Measurements from ENCODE around the gene TEX11.

Gene TEX11

GRCh38 chrX:70497026-70497425 is 411.5 kb downstream of the TEX11 start:
- Histone ChIP-seq H3K4me1 (ENCODE audit: insufficient read depth, low read length) (no peaks in the 10 kb centered on the region), H3K4me3 (ENCODE audit: low read length) (no peak overlapping the region), H3K9me3 (ENCODE audit: low read length) (no peaks in the 10 kb centered on the region), H3K27me3 (ENCODE audit: insufficient read depth, low read length) (no peaks in the 10 kb centered on the region), H3K36me3 (ENCODE audit: insufficient read depth, low read length) (peaks cover 74% of the 10 kb centered on the region), H2AFZ (ENCODE audit: low read depth, low read length) (no peak overlapping the region)

GRCh38 chrX:70496491-70496890 is 412.0 kb downstream of the TEX11 start:
- Histone ChIP-seq H3K4me1 (ENCODE audit: insufficient read depth, low read length) (no peaks in the 10 kb centered on the region), H3K9me3 (ENCODE audit: low read length) (no peaks in the 10 kb centered on the region), H3K36me3 (ENCODE audit: insufficient read depth, low read length) (peaks cover 75% of the 10 kb centered on the region), H3K4me3 (ENCODE audit: low read length) (no peak overlapping the region), H2AFZ (ENCODE audit: low read depth, low read length) (no peak overlapping the region), H3K27me3 (ENCODE audit: insufficient read depth, low read length) (no peaks in the 10 kb centered on the region)

GRCh38 chrX:70494441-70494840 is 414.1 kb downstream of the TEX11 start:
- H3K36me3 ChIP-seq (ENCODE audit: insufficient read depth, low read length) = peaks cover 62% of the 10 kb centered on the region
- no peaks in the 10 kb centered on the region for H3K4me1 ChIP-seq (ENCODE audit: insufficient read depth, low read length)

GRCh38 chrX:70488856-70489255 is 419.7 kb downstream of the TEX11 start:
- Histone ChIP-seq H3K9me3 (ENCODE audit: low read length) (no peaks in the 10 kb centered on the region), H3K27me3 (ENCODE audit: insufficient read depth, low read length) (no peaks in the 10 kb centered on the region), H3K36me3 (ENCODE audit: insufficient read depth, low read length) (peaks cover 45% of the 10 kb centered on the region), H2AFZ (ENCODE audit: low read depth, low read length) (no peak overlapping the region), H3K4me1 (ENCODE audit: insufficient read depth, low read length) (no peaks in the 10 kb centered on the region), H3K4me3 (ENCODE audit: low read length) (no peak overlapping the region)

More at GRCh38 chrX:70494441-70494840, 414.1 kb downstream of the TEX11 start:
- no peak overlapping the region for H3K4me3 ChIP-seq (ENCODE audit: low read length)
- no peak overlapping the region for H2AFZ ChIP-seq (ENCODE audit: low read depth, low read length)
- no peaks in the 10 kb centered on the region for H3K9me3 ChIP-seq (ENCODE audit: low read length)
- no peaks in the 10 kb centered on the region for H3K27me3 ChIP-seq (ENCODE audit: insufficient read depth, low read length)

GRCh38 chrX:70485466-70485865 is 423.0 kb downstream of the TEX11 start:
- no peak overlapping the region for H2AFZ ChIP-seq (ENCODE audit: low read depth, low read length)
- H3K4me3 ChIP-seq (ENCODE audit: low read length) = no peak overlapping the region
- no peaks in the 10 kb centered on the region for H3K27me3 ChIP-seq (ENCODE audit: insufficient read depth, low read length)
- no peaks in the 10 kb centered on the region for H3K4me1 ChIP-seq (ENCODE audit: insufficient read depth, low read length)
- H3K9me3 ChIP-seq (ENCODE audit: low read length) = no peaks in the 10 kb centered on the region
- H3K36me3 ChIP-seq (ENCODE audit: insufficient read depth, low read length) = peaks cover 39% of the 10 kb centered on the region

DNA sequence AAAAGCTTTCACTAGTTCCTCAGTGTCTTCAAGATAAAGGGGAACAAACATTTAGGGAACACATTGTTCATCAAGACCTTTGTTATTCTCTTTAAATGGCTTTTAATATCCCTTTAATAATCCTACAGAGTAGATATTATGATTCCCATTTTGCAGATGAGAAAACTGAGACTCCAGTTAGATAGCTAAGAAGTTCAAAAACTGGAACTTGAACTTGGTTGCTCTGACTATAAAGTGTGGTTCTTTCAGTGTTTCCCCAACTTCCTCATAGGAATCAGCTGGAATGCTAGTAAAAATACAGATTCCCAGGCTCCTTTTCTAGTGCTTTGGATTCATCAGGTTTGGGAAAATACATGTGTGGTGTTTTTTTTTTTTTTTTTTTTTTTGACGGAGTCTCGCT is 426.2 kb downstream of the TEX11 start:
- Histone ChIP-seq H3K9me3 (ENCODE audit: low read length) (no peaks in the 10 kb centered on the region), H3K4me3 (ENCODE audit: low read length) (no peak overlapping the region), H3K4me1 (ENCODE audit: insufficient read depth, low read length) (peaks cover 10% of the 10 kb centered on the region), H3K36me3 (ENCODE audit: insufficient read depth, low read length) (peaks cover 40% of the 10 kb centered on the region), H3K27me3 (ENCODE audit: insufficient read depth, low read length) (no peaks in the 10 kb centered on the region), H2AFZ (ENCODE audit: low read depth, low read length) (no peak overlapping the region)

DNA sequence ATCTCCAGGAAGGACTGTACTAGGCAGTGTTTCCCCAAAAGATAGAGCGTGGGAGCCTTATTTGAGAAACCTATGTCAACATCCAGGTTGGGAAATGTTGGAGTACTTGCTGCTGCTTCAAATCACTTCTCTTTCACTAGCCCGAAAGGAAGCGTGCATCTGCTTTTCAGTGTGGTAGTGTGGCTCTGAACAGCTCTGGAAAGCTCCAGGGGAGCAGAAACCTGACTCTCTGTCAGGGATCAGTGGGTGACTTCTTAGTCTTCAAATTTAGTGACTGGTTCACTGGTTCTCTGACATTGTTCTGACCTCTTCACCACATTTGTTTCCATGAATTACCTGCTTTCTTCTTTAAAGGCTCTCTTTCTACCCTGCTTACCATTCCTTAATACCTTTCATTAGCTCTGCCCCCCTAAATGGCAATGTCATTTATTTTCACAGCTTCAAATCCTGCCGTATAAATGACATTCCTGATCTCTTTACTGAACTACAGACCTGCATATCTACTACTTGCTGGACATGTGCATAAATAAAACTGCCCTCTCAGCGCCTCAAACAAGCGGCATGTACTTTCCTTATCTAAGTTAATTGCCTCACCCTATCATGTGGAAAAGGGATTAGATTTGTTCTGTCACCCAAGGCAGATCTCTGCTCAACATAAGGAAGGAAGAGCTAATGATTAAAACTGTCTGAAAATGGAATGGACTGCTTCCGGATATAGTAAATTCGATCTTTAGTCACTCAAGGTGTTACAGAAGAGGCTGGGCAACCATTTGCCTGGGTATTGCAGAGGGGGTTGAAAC is 426.8 kb downstream of the TEX11 start:
- Histone ChIP-seq H3K4me3 (ENCODE audit: low read length) (no peak overlapping the region), H3K9me3 (ENCODE audit: low read length) (no peaks in the 10 kb centered on the region), H2AFZ (ENCODE audit: low read depth, low read length) (no peak overlapping the region), H3K27me3 (ENCODE audit: insufficient read depth, low read length) (no peaks in the 10 kb centered on the region), H3K4me1 (ENCODE audit: insufficient read depth, low read length) (peaks cover 17% of the 10 kb centered on the region), H3K36me3 (ENCODE audit: insufficient read depth, low read length) (peaks cover 36% of the 10 kb centered on the region)

DNA sequence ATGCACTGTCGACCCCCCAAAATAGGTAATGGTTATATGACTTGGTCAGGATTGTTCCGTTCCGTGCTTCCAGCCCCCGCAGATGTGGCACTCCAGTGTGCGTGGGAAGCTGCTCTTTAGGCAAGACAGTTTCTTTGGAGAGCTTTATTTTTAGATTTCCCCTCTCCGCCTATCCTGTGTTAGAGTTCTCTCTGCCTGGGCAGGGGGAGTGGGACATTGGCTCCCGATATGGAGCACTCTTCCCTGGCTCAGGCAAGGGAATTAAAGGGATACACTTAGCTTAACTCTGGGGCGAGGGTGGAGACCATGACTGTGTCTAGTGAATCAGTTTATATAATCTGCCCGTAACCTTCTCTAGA is 427.9 kb downstream of the TEX11 start:
- Histone ChIP-seq H3K4me1 (ENCODE audit: insufficient read depth, low read length) (peaks cover 18% of the 10 kb centered on the region), H3K9me3 (ENCODE audit: low read length) (no peaks in the 10 kb centered on the region), H3K36me3 (ENCODE audit: insufficient read depth, low read length) (peaks cover 32% of the 10 kb centered on the region), H3K4me3 (ENCODE audit: low read length) (no peak overlapping the region), H3K27me3 (ENCODE audit: insufficient read depth, low read length) (no peaks in the 10 kb centered on the region), H2AFZ (ENCODE audit: low read depth, low read length) (no peak overlapping the region)

DNA sequence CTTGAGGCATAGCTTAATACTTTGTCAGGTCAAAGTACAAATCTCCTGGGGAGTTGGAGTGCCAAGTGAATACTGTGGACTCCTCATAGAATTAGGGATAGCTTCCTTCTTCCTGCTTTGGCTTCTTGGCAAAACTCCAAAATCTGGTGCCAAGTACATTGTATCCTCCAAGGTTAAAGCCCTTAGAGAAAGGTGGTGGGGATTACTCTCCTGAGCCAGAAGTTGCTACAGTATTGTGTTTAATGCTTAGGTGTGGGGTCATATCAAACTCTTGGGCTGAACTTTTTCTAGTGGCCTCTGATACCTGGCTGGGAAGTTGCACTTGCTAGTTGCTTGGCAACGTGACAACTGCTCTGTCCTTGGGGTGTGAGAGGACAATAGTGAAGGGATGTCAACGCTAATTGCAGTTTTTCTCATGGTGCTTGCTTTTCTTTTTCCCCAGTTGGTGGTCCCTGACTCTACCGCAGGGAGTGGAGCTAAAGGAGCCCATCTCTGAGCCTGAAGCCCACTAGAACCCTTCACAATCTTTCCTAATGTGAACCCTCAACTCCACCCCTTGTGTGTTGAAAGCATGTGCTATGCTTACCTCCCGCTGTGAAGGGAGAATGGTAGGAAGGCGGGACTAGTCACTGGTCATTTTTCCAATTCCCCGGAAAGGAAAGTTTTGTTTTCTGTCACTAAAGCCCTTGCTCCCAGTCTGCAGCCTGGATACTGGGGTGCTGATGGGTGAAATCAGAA is 428.4 kb downstream of the TEX11 start:
- no peaks in the 10 kb centered on the region for H3K9me3 ChIP-seq (ENCODE audit: low read length)
- H3K4me1 ChIP-seq (ENCODE audit: insufficient read depth, low read length) = peaks cover 18% of the 10 kb centered on the region
- peaks cover 30% of the 10 kb centered on the region for H3K36me3 ChIP-seq (ENCODE audit: insufficient read depth, low read length)
- no peak overlapping the region for H3K4me3 ChIP-seq (ENCODE audit: low read length)
- no peaks in the 10 kb centered on the region for H3K27me3 ChIP-seq (ENCODE audit: insufficient read depth, low read length)
- H2AFZ ChIP-seq (ENCODE audit: low read depth, low read length) = no peak overlapping the region

- peaks cover 26% of the 10 kb centered on the region for H3K36me3 ChIP-seq (ENCODE audit: insufficient read depth, low read length)
- peaks cover 18% of the 10 kb centered on the region for H3K4me1 ChIP-seq (ENCODE audit: insufficient read depth, low read length)
- no peaks in the 10 kb centered on the region for H3K9me3 ChIP-seq (ENCODE audit: low read length)
- H2AFZ ChIP-seq (ENCODE audit: low read depth, low read length) = no peak overlapping the region
- H3K27me3 ChIP-seq (ENCODE audit: insufficient read depth, low read length) = no peaks in the 10 kb centered on the region
- no peak overlapping the region for H3K4me3 ChIP-seq (ENCODE audit: low read length)
These were observed 429.1 kb downstream of the TEX11 start for GRCh38 chrX:70479247-70479921.
